GM21528 (cell line): ENCODE measurements around the gene KRTAP3-1.

Experiments used
- ATAC-seq: cut with Tn5 transposase; IDR thresholded peaks from one replicate; pipeline ENCODE4 v1.9.1; 2021; ENCODE audit warnings: mild to moderate bottlenecking, moderate library complexity; ENCODE audit not compliant: unreplicated experiment, low FRiP score

The KRTAP3-1 gene

DNA sequence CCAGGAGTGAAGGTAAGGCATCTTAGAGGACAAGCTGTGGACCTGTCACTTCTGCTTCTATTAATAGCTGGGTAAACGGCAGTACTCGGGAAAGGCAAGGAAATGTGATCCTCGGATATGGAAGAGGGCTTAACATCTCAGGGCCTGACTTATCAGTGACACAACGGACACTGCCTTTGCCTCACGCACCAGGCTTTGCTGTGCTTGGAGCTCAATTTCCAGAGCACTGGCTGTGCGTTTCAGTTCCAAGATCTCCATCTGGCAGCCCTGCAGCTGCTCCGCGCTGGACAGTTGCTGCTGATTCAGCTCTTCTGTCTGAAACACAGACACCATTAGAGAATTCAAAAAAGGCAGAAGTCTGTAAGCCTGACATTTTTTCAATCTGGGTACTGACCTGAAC is 28.3 kb downstream of the KRTAP3-1 start:
- no peak for ATAC-seq

DNA sequence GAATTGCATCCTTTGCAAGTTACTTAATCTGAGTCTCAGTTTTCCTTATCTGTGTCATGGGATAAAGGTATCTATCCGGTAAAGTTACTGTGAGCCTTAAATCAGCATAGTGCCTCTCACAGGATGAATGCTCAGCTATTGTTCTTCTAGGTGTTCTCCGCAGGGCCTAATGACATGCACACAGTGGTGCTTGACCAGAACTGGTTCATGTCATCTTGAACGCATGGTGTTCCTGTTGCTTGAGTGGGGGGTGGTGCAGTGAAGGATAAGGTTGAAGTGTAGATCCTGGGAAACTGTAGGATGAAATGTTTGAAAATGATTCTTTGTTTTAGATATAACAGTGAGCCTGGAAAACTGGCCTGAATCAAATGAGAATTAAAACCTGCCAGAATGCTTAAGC is 28.8 kb downstream of the KRTAP3-1 start:
- ATAC-seq = no peak

DNA sequence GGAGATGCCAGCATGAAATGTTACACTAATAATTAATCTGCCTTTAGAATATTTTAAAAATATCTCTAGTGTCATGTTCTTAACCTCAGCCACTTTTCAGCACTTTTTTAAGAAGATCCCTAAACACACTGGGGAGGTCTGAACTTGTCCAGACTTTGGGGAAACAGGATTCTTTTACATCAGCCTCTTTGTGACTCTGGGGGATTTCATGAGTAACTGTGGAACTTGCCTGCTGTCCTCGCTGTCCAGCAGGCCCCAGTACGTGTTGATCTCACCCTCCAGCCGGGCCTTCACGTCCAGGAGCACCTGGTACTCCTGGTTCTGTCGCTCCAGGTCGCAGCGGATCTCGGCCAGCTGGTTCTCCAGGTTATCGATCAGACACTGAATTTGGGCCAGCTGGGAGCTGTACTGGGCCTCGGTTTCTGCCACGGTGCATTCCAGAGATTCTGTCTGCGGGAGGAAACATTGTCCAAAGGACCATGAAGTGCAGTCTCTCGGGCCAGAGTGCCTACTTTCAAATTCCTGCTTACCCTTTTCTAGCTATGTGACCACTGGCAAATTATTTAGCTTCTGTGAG is 30.3 kb downstream of the KRTAP3-1 start:
- no peak for ATAC-seq

DNA sequence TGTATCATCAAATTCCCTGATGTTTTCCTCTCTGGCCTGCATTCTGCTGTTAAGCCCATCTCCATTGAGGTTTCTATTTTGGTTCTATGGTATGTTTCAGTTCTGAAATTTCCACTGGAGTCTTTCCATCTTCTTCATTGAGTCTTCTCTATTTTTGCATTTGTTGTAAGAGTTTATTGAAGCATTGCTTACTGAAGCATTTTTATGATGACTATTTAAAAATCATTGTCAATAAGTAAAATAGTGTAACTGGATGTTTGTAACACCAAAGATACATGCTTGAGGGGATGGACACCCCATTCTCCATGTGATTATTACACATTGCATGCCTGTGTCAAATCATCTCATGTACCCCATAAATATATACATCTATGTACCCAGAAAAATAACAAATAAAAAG is 33.4 kb downstream of the KRTAP3-1 start:
- ATAC-seq = no peak

DNA sequence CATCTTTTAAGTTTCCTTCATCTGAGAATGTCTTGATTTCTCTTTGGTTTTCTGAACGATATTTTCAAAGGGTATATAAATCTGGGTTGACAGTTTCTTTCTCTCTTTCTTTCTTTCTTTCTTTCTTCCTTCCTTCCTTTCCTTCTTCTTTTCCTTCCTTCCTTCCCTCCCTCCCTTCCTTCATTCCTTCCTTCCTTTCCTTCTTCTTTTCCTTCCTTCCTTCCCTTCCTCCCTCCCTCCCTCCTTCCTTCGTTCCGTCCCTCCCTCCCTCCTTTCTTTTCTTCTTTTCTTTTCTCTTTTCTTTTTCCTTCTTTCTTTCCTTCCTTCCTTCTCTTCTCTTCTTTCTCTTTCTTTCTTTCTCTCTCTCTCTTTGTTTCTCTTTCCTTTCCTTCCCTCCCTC is 34.6 kb downstream of the KRTAP3-1 start:
- ATAC-seq = no peak

DNA sequence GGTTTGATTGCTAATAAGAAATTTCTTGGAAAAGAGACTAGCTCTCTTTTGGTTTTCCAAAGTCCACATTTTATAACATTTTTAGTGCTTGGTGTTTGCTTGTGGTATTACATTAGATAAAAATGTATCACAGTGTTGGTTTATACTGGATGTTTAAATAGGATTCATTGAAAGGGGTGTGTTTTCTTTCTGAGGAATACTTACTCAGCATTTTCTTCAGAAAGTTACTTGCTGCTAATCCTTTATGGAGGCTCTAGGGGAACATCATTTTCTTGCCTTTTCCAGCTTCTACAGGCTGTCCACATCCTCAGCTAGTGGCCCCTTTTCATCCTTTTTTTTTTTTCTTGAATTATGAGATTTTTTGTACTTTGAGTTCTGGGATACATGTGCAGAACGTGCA is 41.3 kb downstream of the KRTAP3-1 start:
- ATAC-seq = no peak

DNA sequence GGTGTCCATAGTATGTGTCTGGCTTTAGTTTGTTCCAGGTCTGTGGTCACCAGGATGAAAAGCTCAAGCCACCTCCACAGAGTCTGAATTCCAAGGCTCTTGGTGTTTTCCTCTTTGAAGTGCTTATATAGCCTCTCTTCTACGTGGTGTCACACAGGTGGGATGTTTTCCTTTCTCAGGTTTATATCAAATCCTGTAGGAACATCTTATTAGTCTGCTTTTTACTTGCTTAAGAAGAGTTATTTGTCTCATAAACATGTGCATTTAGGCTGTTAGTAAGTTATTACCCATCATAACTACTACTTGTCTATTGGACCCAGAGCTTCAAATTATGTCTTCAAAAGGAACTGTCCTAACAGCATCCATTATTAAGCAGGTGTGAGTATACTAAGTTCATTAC is 42.1 kb downstream of the KRTAP3-1 start, which contains the start of gene KRT39:
Gene KRT39 (minus strand): TSS at position 101 of the 400 bp plus-strand sequence. CDS start 92 bp downstream, at position 9.
- no peak for ATAC-seq

DNA sequence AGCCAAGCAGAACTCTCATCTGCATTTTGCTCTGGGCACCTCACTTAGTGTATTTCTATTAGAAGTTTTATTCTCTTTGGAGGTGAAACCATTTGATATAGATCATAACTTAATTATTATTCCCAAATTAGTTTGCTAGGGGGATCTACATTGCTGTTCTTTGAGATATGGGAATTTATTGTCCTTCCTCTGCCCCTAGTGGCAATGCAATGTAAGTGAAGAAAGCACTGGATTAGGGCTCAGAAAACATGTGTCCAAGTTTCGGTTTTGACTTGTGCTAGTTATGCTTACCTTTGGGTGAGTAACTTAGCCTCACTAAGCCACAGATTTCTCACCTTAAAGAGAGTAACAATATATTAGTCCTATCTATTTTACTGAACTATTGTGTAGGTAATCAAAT is 45.1 kb downstream of the KRTAP3-1 start:
- ATAC-seq = no peak

DNA sequence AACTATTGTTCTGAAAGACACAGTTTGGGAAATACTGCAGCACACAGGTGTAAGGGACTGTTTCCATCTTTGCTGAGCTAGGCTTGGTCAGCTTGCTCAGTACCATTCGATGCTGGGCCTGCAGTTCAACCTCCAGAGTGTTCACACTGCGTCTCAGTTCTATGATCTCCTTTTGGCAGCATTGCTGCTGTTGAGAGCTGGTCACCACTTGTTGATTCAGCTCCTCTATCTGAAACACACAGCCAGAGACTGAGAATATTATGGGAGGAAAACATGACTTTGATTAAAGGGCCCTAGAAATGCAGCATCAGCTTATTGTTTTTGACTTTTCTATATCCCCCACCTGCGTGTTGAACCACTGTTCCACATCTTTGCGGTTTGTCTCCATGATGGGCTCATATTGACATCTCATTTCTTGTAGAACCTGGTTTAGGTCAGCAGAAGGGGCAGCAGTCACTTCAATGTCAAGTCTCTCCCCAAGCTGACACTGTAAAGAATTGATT is 46.8 kb downstream of the KRTAP3-1 start:
- ATAC-seq = no peak

DNA sequence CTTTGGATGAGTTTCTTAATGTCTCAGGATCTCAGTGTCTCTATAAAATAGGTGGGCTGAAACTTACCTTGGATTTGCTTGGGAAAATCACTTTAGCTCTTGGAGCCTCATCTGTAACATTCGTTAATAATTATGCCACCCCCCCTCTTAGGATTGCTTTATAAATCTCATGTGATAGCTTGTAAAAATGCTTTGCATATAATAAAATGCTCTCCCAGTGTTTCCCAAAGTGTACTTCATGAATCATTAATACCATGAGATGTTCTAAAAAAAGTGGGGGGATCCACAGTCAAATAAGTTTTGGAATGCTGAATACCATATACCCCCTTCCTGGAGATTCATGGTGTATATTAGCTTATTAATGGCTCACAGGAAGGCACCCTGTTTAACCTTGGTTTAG is 47.3 kb downstream of the KRTAP3-1 start:
- ATAC-seq = no peak

DNA sequence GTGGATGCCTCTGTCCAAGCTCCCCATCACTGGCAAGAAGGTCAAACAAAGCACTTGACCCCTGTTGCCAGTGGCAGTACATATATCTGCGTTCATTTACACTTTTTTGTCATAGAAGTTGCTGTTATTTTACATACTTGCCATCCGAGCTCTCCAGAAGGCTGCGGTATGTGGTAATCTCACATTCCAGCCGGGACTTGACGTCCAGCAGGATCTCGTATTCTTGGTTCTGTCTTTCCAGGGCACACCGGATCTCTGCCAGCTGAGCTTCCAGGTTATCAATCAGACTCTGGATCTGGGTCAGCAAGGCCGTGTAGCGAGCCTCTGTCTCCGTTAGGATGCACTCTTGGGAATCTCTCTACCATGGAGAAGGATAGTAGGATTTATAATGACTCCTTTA is 48.8 kb downstream of the KRTAP3-1 start:
- ATAC-seq = no peak
